Measurements from ENCODE around the gene LIFR.

Gene LIFR

DNA sequence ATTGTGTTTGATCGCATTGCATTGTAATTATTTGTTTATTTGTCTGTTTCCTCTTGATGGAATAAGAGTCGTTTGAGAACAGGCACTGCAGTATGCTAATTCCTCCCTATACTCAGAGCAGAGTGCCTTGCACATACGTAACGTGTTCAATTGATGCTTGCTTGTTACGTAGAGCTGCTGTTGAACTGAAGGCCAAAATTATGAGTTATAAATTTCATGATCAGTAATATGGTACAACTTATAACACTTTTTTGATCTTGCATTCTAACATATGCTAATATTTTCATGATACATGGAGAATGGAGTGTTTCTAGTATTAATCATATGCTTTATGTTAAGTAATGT is 26.5 kb upstream of the LIFR start:
- H3K36me3 ChIP-seq (ENCODE audit: control insufficient read depth, insufficient read depth, low read length) = no peaks in the 10 kb centered on the region
- no peak for DNase-seq
- H3K4me1 ChIP-seq (ENCODE audit: control insufficient read depth, insufficient read depth, low read length, poor library complexity, severe bottlenecking) = no peaks in the 10 kb centered on the region
- H3K27ac ChIP-seq (ENCODE audit: insufficient read depth, low read length, poor library complexity, severe bottlenecking) = no peak overlapping the region
- H3K9me3 ChIP-seq (ENCODE audit: control insufficient read depth, low read length) = no peaks in the 10 kb centered on the region
- H3K27me3 ChIP-seq (replicated peaks; ENCODE audit: control insufficient read depth, insufficient read depth, low read length, poor library complexity, severe bottlenecking) = peaks cover 4% of the 10 kb centered on the region
- H3K4me3 ChIP-seq (ENCODE audit: insufficient read depth, low read depth, low read length, poor library complexity, severe bottlenecking) = no peak overlapping the region

- H3K4me1 ChIP-seq (ENCODE audit: control insufficient read depth, insufficient read depth, low read length, poor library complexity, severe bottlenecking) = no peaks in the 10 kb centered on the region
- H3K27ac ChIP-seq (ENCODE audit: insufficient read depth, low read length, poor library complexity, severe bottlenecking) = no peak overlapping the region
- H3K36me3 ChIP-seq (ENCODE audit: control insufficient read depth, insufficient read depth, low read length) = no peaks in the 10 kb centered on the region
- no peak for DNase-seq
- no peaks in the 10 kb centered on the region for H3K9me3 ChIP-seq (ENCODE audit: control insufficient read depth, low read length)
- H3K27me3 ChIP-seq (replicated peaks; ENCODE audit: control insufficient read depth, insufficient read depth, low read length, poor library complexity, severe bottlenecking) = peaks cover 4% of the 10 kb centered on the region
- no peak overlapping the region for H3K4me3 ChIP-seq (ENCODE audit: insufficient read depth, low read depth, low read length, poor library complexity, severe bottlenecking)
These were observed 26.0 kb upstream of the LIFR start for GRCh38 chr5:38582293-38582974.

DNA sequence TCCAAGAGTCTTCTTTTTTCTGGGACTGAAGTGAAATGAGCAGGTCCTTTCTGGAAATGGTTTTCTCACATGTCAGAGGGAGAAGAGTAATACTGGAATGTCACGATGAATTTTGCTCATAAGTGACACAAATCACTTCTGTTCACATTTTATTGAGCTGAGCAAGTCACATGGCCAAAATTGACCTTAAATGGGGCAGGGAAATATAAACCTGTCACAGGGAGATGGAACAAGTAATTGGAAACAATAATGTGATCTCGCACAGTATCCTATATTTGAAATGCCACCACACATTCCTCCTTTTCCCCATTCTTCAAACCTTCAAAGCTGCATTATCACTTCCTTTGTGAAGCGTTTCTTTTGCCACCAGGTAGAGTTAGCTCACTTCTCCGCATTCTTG is 25.2 kb upstream of the LIFR start:
- Histone ChIP-seq H3K36me3 (ENCODE audit: control insufficient read depth, insufficient read depth, low read length) (no peaks in the 10 kb centered on the region), H3K9me3 (ENCODE audit: control insufficient read depth, low read length) (no peaks in the 10 kb centered on the region), H3K27ac (ENCODE audit: insufficient read depth, low read length, poor library complexity, severe bottlenecking) (no peak overlapping the region), H3K27me3 (replicated peaks; ENCODE audit: control insufficient read depth, insufficient read depth, low read length, poor library complexity, severe bottlenecking) (peaks cover 4% of the 10 kb centered on the region), H3K4me1 (ENCODE audit: control insufficient read depth, insufficient read depth, low read length, poor library complexity, severe bottlenecking) (no peaks in the 10 kb centered on the region), H3K4me3 (ENCODE audit: insufficient read depth, low read depth, low read length, poor library complexity, severe bottlenecking) (no peak overlapping the region)
- DNase-seq = no peak

DNA sequence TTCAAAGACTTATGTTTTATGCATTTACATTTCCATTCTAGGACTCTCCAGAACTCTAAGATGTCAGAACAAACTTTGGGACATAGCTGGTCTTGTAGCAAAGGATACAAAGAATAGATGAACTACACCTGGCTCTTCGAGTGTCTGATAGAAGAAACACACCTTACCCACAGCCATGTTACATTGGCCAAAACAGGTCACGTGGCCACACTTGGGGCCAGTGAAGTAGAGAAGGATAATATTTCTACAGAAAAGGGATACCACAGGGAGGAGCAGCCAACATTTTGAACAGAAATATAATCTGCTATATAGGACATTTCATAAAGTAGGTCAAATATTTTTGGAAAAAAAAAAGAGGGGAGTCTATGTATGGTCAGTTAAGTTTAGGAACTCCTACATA is 22.7 kb upstream of the LIFR start:
- DNase-seq = no peak
- Histone ChIP-seq H3K36me3 (ENCODE audit: control insufficient read depth, insufficient read depth, low read length) (no peaks in the 10 kb centered on the region), H3K4me3 (ENCODE audit: insufficient read depth, low read depth, low read length, poor library complexity, severe bottlenecking) (no peak overlapping the region), H3K4me1 (ENCODE audit: control insufficient read depth, insufficient read depth, low read length, poor library complexity, severe bottlenecking) (no peaks in the 10 kb centered on the region), H3K9me3 (ENCODE audit: control insufficient read depth, low read length) (no peaks in the 10 kb centered on the region), H3K27ac (ENCODE audit: insufficient read depth, low read length, poor library complexity, severe bottlenecking) (no peak overlapping the region), H3K27me3 (replicated peaks; ENCODE audit: control insufficient read depth, insufficient read depth, low read length, poor library complexity, severe bottlenecking) (peaks cover 4% of the 10 kb centered on the region)

- Histone ChIP-seq H3K27me3 (replicated peaks; ENCODE audit: control insufficient read depth, insufficient read depth, low read length, poor library complexity, severe bottlenecking) (peaks cover 4% of the 10 kb centered on the region), H3K36me3 (ENCODE audit: control insufficient read depth, insufficient read depth, low read length) (no peaks in the 10 kb centered on the region), H3K4me1 (ENCODE audit: control insufficient read depth, insufficient read depth, low read length, poor library complexity, severe bottlenecking) (no peaks in the 10 kb centered on the region), H3K27ac (ENCODE audit: insufficient read depth, low read length, poor library complexity, severe bottlenecking) (no peak overlapping the region), H3K9me3 (ENCODE audit: control insufficient read depth, low read length) (no peaks in the 10 kb centered on the region), H3K4me3 (ENCODE audit: insufficient read depth, low read depth, low read length, poor library complexity, severe bottlenecking) (no peak overlapping the region)
- no peak for DNase-seq
These were observed 20.7 kb upstream of the LIFR start for GRCh38 chr5:38576961-38577684.

- Histone ChIP-seq H3K4me3 (ENCODE audit: insufficient read depth, low read depth, low read length, poor library complexity, severe bottlenecking) (no peak overlapping the region), H3K36me3 (ENCODE audit: control insufficient read depth, insufficient read depth, low read length) (no peaks in the 10 kb centered on the region), H3K4me1 (ENCODE audit: control insufficient read depth, insufficient read depth, low read length, poor library complexity, severe bottlenecking) (no peaks in the 10 kb centered on the region), H3K27ac (ENCODE audit: insufficient read depth, low read length, poor library complexity, severe bottlenecking) (no peak overlapping the region), H3K9me3 (ENCODE audit: control insufficient read depth, low read length) (no peaks in the 10 kb centered on the region), H3K27me3 (replicated peaks; ENCODE audit: control insufficient read depth, insufficient read depth, low read length, poor library complexity, severe bottlenecking) (peaks cover 4% of the 10 kb centered on the region)
- no peak for DNase-seq
These were observed 20.0 kb upstream of the LIFR start for GRCh38 chr5:38576442-38576841.

- no peak overlapping the region for H3K27ac ChIP-seq (ENCODE audit: insufficient read depth, low read length, poor library complexity, severe bottlenecking)
- no peaks in the 10 kb centered on the region for H3K36me3 ChIP-seq (ENCODE audit: control insufficient read depth, insufficient read depth, low read length)
- H3K4me3 ChIP-seq (ENCODE audit: insufficient read depth, low read depth, low read length, poor library complexity, severe bottlenecking) = no peak overlapping the region
- H3K4me1 ChIP-seq (ENCODE audit: control insufficient read depth, insufficient read depth, low read length, poor library complexity, severe bottlenecking) = no peaks in the 10 kb centered on the region
- no peaks in the 10 kb centered on the region for H3K27me3 ChIP-seq (replicated peaks; ENCODE audit: control insufficient read depth, insufficient read depth, low read length, poor library complexity, severe bottlenecking)
- no peaks in the 10 kb centered on the region for H3K9me3 ChIP-seq (ENCODE audit: control insufficient read depth, low read length)
- DNase-seq = no peak
These were observed 19.0 kb upstream of the LIFR start for GRCh38 chr5:38575476-38575875.

DNA sequence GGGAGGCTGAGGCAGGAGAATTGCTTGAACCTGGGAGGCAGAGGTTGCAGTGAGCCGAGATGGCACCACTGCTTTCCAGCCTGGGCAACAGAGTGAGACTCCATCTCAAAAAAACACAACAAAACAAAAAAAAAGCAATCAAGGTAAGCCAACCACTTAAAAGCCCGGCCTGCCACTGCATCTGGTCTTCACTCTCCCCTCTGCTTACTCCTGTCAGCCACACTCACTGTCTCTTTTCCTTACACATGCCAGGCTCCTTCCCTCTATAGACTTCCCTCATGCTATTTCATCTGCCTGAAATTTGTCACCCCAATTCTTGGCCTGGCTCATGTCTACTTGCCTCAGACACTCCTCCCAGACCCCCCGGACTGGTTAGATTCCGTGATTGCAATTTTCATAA is 17.6 kb upstream of the LIFR start:
- Histone ChIP-seq H3K27ac (ENCODE audit: insufficient read depth, low read length, poor library complexity, severe bottlenecking) (no peak overlapping the region), H3K36me3 (ENCODE audit: control insufficient read depth, insufficient read depth, low read length) (no peaks in the 10 kb centered on the region), H3K4me3 (ENCODE audit: insufficient read depth, low read depth, low read length, poor library complexity, severe bottlenecking) (no peak overlapping the region), H3K4me1 (ENCODE audit: control insufficient read depth, insufficient read depth, low read length, poor library complexity, severe bottlenecking) (no peaks in the 10 kb centered on the region), H3K9me3 (ENCODE audit: control insufficient read depth, low read length) (no peaks in the 10 kb centered on the region), H3K27me3 (replicated peaks; ENCODE audit: control insufficient read depth, insufficient read depth, low read length, poor library complexity, severe bottlenecking) (no peaks in the 10 kb centered on the region)
- DNase-seq = no peak

GRCh38 chr5:38573521-38573920 is 17.1 kb upstream of the LIFR start:
- no peak for DNase-seq
- Histone ChIP-seq H3K4me1 (ENCODE audit: control insufficient read depth, insufficient read depth, low read length, poor library complexity, severe bottlenecking) (no peaks in the 10 kb centered on the region), H3K36me3 (ENCODE audit: control insufficient read depth, insufficient read depth, low read length) (no peaks in the 10 kb centered on the region), H3K4me3 (ENCODE audit: insufficient read depth, low read depth, low read length, poor library complexity, severe bottlenecking) (no peak overlapping the region), H3K27me3 (replicated peaks; ENCODE audit: control insufficient read depth, insufficient read depth, low read length, poor library complexity, severe bottlenecking) (no peaks in the 10 kb centered on the region), H3K27ac (ENCODE audit: insufficient read depth, low read length, poor library complexity, severe bottlenecking) (no peak overlapping the region), H3K9me3 (ENCODE audit: control insufficient read depth, low read length) (no peaks in the 10 kb centered on the region)

DNA sequence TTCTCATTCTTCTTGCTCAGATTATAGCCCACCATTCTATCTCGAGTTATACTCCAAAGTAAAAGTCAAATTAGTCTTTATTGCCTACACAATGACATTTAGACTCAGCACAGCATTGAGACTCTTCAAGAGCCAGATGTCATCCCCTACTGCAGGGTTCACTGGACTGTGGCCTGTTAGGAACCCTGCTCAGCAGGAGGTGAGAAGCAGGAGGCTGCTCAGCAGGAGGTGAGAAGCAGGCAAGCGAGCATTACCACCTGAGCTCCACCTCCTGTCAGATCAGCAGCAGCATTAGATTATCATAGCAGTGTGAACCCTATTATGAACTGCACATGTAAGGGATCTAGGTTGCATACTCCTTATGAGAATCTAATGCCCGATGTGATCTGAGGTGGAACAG is 12.7 kb upstream of the LIFR start:
- H3K4me1 ChIP-seq (ENCODE audit: control insufficient read depth, insufficient read depth, low read length, poor library complexity, severe bottlenecking) = no peaks in the 10 kb centered on the region
- no peaks in the 10 kb centered on the region for H3K36me3 ChIP-seq (ENCODE audit: control insufficient read depth, insufficient read depth, low read length)
- H3K4me3 ChIP-seq (ENCODE audit: insufficient read depth, low read depth, low read length, poor library complexity, severe bottlenecking) = no peak overlapping the region
- no peaks in the 10 kb centered on the region for H3K27me3 ChIP-seq (replicated peaks; ENCODE audit: control insufficient read depth, insufficient read depth, low read length, poor library complexity, severe bottlenecking)
- H3K27ac ChIP-seq (ENCODE audit: insufficient read depth, low read length, poor library complexity, severe bottlenecking) = no peak overlapping the region
- no peaks in the 10 kb centered on the region for H3K9me3 ChIP-seq (ENCODE audit: control insufficient read depth, low read length)
- DNase-seq = no peak

Measured in effector memory CD4-positive, alpha-beta T cell (primary cell).